Activated B cell treated with CpG ODN at 0.5 μM for 24 hours (primary cell): ENCODE data around the gene PPT2. TPM values are rescaled to one million over a fixed set of nuclear protein-coding genes. Genes with fewer than 3 reads are reported as not detected.
"Not testable (repeated sequence)": the region's sequence is repeated elsewhere in the genome, so short reads cannot be mapped to it uniquely, and the experiment has no call there.

ENCODE experiments used
- ATAC-seq: fragments of 200-7000 bp; cut with Tn5 transposase; one replicate; pipeline ENCODE4 v1.10.0; 2021; ENCODE audit warnings: low read depth, mild to moderate bottlenecking, moderate library complexity
- CTCF ChIA-PET: fragments of 350-600 bp; sonication (Branson Sonifier 250); formaldehyde crosslinking; loops from one replicate; lab custom pipeline; 2021; ENCODE audit warnings: antibody characterized with exemption; lab: Charles Lee
- POLR2A ChIA-PET: fragments of 350-600 bp; sonication (Branson Sonifier 250); formaldehyde crosslinking; loops from one replicate; lab custom pipeline; 2021; ENCODE audit warnings: antibody characterized with exemption; lab: Charles Lee
- DNase-seq: peaks from one replicate; pipeline ENCODE4 v3.0.0; 2022
- H3K27ac Mint-ChIP-seq: one replicate; pipeline ENCODE4 v1.8.0; 2020; ENCODE audit warnings: mixed read lengths
- H3K27me3 Mint-ChIP-seq: one replicate; pipeline ENCODE4 v1.8.0; 2021; ENCODE audit warnings: mixed read lengths
- H3K36me3 Mint-ChIP-seq: one replicate; pipeline ENCODE4 v1.8.0; 2021; ENCODE audit warnings: low read depth, mixed read lengths
- H3K4me1 Mint-ChIP-seq: one replicate; pipeline ENCODE4 v1.8.0; 2021; ENCODE audit warnings: mixed read lengths
- H3K4me3 Mint-ChIP-seq: one replicate; pipeline ENCODE4 v1.8.0; 2020; ENCODE audit warnings: mild to moderate bottlenecking, mixed read lengths
- H3K9me3 Mint-ChIP-seq: one replicate; pipeline ENCODE4 v1.8.0; 2020; ENCODE audit warnings: mixed read lengths
- intact Hi-C: fragments of 100-400 bp; cut with micrococcal nuclease; formaldehyde crosslinking; loops from one replicate; pipeline ENCODE4 v1.15.1; 2024
- total RNA-seq: library from RNA; stranded (reverse); gene quantifications from 2 replicates; pipeline ENCODE4 v1.2.3, GENCODE V29; 2022
- TF ChIP-seq, protein P1 (sequence below): fragments of 200-600 bp; IDR thresholded peaks from one replicate; pipeline ENCODE4 v1.8.0; 2022; ENCODE audit warnings: antibody characterized with exemption, mild to moderate bottlenecking

PPT2 gene
- total RNA-seq, 1 donor from 2014 or later = 3.0 TPM

DNA sequence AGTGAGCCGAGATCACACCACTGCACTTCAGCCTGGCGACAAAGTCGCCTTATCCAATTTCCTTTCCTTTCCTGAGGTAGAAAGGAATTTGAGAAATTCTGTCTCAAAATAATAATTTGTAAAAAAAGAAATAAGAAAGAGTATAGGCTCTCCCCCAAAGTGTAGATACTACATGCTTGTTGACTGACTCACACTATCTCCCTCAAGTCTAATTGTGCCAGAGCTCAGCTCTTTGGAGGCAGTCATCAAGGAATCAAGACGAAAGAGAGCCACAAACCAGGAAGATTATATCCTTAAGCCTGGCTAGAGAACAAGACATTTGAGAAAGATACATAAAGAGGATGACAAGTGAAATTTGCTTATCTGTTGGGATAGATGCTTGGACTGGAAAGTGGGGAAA, 20.2 kb upstream of the PPT2 start:
- no peak overlapping the region for H3K27ac Mint-ChIP-seq
- H3K4me1 Mint-ChIP-seq = peaks cover 16% of the 10 kb centered on the region
- ATAC-seq (no peak), DNase-seq (no peak)
- H3K4me3 Mint-ChIP-seq = no peak overlapping the region
- ChIA-PET POLR2A (no interaction called here), CTCF (no interaction called here)
- peaks cover 1% of the 10 kb centered on the region for H3K36me3 Mint-ChIP-seq
- intact Hi-C loops = no loop called here
- H3K27me3 Mint-ChIP-seq = no peaks in the 10 kb centered on the region
- H3K9me3 Mint-ChIP-seq = no peaks in the 10 kb centered on the region
- TF ChIP-seq, protein P1, sequence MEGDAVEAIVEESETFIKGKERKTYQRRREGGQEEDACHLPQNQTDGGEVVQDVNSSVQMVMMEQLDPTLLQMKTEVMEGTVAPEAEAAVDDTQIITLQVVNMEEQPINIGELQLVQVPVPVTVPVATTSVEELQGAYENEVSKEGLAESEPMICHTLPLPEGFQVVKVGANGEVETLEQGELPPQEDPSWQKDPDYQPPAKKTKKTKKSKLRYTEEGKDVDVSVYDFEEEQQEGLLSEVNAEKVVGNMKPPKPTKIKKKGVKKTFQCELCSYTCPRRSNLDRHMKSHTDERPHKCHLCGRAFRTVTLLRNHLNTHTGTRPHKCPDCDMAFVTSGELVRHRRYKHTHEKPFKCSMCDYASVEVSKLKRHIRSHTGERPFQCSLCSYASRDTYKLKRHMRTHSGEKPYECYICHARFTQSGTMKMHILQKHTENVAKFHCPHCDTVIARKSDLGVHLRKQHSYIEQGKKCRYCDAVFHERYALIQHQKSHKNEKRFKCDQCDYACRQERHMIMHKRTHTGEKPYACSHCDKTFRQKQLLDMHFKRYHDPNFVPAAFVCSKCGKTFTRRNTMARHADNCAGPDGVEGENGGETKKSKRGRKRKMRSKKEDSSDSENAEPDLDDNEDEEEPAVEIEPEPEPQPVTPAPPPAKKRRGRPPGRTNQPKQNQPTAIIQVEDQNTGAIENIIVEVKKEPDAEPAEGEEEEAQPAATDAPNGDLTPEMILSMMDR = no peak

DNA sequence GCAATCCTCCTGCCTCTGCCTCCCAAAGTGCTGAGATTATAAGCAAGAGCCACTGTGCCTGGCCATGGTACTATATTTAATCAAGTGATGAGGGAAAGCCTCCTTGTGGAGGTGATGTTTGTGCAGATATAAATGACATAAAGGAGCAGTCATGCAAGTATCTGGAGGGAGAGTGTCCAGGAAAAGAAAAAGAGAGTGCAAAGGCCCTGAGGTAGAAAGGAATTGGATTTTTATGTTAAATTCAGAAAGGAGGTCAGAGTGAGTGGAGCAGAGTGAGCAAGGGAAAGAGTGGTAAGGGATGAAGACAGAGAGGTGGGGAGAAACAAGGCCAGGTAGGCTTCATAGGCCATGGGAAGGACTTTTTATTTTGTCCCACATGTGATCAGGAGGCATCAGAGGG, 16.5 kb upstream of the PPT2 start:
- no peak for DNase-seq
- no peak for ATAC-seq
- Mint-ChIP-seq H3K36me3 (no peaks in the 10 kb centered on the region), H3K9me3 (no peaks in the 10 kb centered on the region), H3K4me3 (no peak overlapping the region), H3K27me3 (peaks cover 9% of the 10 kb centered on the region), H3K27ac (no peak overlapping the region), H3K4me1 (no peaks in the 10 kb centered on the region)
- CTCF ChIA-PET = no interaction called here
- POLR2A ChIA-PET = no interaction called here
- intact Hi-C loops = no loop called here
- TF ChIP-seq, protein P1 = no peak

DNA sequence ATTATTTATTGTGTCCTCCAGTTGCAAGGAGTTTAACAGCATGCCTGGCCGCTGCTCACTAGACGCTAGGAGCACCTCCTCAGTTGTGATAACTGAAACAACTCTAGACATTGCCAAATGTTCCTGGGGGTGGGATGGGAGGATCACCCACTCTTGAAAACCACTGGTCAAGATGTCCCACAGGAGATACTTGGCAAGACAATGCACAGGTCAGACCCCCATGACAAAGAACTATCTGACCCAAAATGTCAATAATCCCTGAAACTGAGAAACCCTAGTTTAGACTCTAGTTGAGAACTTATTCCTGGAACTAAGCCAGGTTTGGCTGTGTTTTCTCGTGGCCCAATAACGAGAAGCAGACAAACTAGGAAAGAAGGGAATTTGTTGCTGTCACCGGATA, 14.4 kb upstream of the PPT2 start:
- H3K9me3 Mint-ChIP-seq = no peaks in the 10 kb centered on the region
- no peak overlapping the region for H3K4me3 Mint-ChIP-seq
- H3K27ac Mint-ChIP-seq = no peak overlapping the region
- ATAC-seq = no peak
- ChIA-PET CTCF (no interaction called here), POLR2A (no interaction called here)
- intact Hi-C loops = no loop called here
- H3K27me3 Mint-ChIP-seq = peaks cover 9% of the 10 kb centered on the region
- H3K4me1 Mint-ChIP-seq = no peaks in the 10 kb centered on the region
- no peak for DNase-seq
- H3K36me3 Mint-ChIP-seq = no peaks in the 10 kb centered on the region
- TF ChIP-seq, protein P1 = no peak

DNA sequence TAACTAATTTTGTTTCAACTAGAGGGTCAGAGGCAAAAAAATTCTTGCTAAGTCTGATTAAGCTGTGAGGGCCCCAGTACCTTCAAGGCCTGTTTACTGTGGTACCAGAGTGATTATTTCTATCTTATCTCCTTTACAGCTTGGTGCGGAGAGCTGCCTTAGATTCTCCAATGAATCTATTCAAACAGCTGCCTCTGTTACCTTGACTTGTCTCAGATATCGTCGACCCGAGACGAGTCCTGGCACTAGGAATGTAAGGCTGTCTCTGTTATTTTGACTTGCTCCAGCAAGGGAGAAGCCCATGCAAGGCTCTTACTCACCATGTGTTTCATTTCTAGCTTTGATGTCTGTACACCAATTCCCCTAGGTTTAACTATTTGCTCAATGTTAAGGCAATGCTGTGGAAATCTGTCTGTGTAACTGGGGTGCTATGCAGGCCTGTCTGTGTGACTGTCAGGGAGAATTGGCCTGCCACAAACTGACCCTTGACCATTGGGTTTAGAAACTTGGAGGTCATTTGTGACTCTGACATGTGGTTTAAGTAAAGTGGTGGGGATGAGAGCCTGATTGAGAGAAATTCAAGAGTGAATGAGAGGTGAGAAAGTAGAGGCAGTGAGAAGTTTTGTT, 13.4 kb upstream of the PPT2 start:
- no peaks in the 10 kb centered on the region for H3K9me3 Mint-ChIP-seq
- no peak overlapping the region for H3K4me3 Mint-ChIP-seq
- DNase-seq (no peak), ATAC-seq (no peak)
- CTCF ChIA-PET = no interaction called here
- H3K27ac Mint-ChIP-seq = no peak overlapping the region
- intact Hi-C loops = no loop called here
- POLR2A ChIA-PET = interaction anchor here (0.5 kb wide), 1 partner anchor 42 kb away, joined by 3 read pairs; no protein-coding TSS in a partner anchor
- no peaks in the 10 kb centered on the region for H3K36me3 Mint-ChIP-seq
- TF ChIP-seq, protein P1 = no peak
- H3K4me1 Mint-ChIP-seq = no peaks in the 10 kb centered on the region
- peaks cover 9% of the 10 kb centered on the region for H3K27me3 Mint-ChIP-seq

DNA sequence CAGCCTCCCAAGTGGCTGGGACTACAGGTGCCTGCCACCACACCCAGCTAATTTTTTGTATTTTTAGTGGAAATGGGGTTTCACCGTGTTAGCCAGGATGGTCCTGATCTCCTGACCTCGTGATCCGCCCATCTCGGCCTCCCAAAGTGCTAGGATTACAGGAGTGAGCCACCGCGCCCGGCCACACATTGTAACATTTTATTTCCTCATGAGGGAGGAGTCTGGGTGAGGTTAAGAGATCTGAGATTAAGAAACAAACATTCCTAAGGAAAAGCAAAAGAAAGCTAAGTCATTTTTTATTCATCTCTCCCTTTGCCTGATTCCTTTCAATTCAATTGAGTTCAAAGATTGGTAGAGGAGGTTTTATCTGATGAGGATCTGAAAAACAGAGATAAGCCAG, 9.7 kb upstream of the PPT2 start:
- Mint-ChIP-seq H3K4me1 (peaks cover 13% of the 10 kb centered on the region), H3K27me3 (peaks cover 38% of the 10 kb centered on the region)
- POLR2A ChIA-PET = interaction anchor here (0.7 kb wide), 1 partner anchor 31 kb away, joined by 3 read pairs; no protein-coding TSS in a partner anchor
- CTCF ChIA-PET, H3K27ac Mint-ChIP-seq, intact Hi-C loops, DNase-seq, H3K9me3 Mint-ChIP-seq, H3K36me3 Mint-ChIP-seq, H3K4me3 Mint-ChIP-seq, ATAC-seq: not testable (repeated sequence)

DNA sequence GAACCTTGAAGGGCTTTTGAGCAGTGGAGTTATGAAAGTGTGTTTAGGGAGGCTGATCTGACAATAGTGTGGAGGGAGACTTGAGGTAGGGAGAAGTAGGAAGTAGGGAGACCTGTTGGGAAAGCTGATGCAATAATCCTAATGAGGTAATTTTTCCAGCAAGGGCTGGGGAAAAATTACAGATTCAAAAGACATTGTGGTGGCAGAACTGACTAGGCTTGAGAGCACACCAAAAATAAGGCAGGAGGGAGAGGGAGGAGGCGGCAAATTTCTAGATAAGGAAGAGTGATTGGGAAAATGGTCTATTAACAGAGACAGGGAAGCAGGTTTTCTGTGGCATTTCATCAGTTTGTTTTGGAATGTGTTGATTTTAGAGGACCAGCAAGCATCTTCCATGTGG, 7.7 kb upstream of the PPT2 start:
- intact Hi-C loops = no loop called here
- Mint-ChIP-seq H3K4me3 (no peak overlapping the region), H3K36me3 (no peaks in the 10 kb centered on the region), H3K27ac (no peak overlapping the region), H3K4me1 (peaks cover 16% of the 10 kb centered on the region), H3K27me3 (peaks cover 47% of the 10 kb centered on the region), H3K9me3 (no peaks in the 10 kb centered on the region)
- TF ChIP-seq, protein P1 = no peak
- DNase-seq (no peak), ATAC-seq (no peak)
- ChIA-PET POLR2A (no interaction called here), CTCF (no interaction called here)
